Right lobe of liver (tissue), 6 donors: Measurements from ENCODE around the gene CACHD1. TPM values are rescaled to one million over a fixed set of nuclear protein-coding genes. Genes with fewer than 3 reads are reported as not detected.

Experiments used
- ATAC-seq, 4 donors: fragments of 200-7000 bp; cut with Tn5 transposase; one replicate each; pipeline ENCODE4 v1.9.1; 2020; ENCODE audit warnings: mild to moderate bottlenecking in 4 of 4, moderate library complexity in 4 of 4
- DNase-seq, 3 donors: peaks; one replicate each; pipeline ENCODE4 v3.0.0-alpha.2; 2020
- H3K27ac ChIP-seq, 3 donors: fragments of 200-600 bp; one replicate each; pipeline ENCODE4 v1.8.0; 2022
- H3K27me3 ChIP-seq, 2 donors: fragments of 200-600 bp; one replicate each; pipeline ENCODE4 v1.8.0; 2022
- H3K36me3 ChIP-seq, 4 donors: fragments of 200-600 bp; sonication (generic) in 1 of 4; one replicate each; pipeline versions ENCODE4 v1.5.1 to v1.8.0; 2017 to 2022; ENCODE audit warnings: control low read depth in 1 of 4
- H3K4me1 ChIP-seq, 4 donors: fragments of 200-600 bp; sonication (generic) in 1 of 4; one replicate each; pipeline versions ENCODE4 v1.5.1 to v1.8.0; 2017 to 2022; ENCODE audit warnings: control low read depth in 1 of 4
- H3K4me3 ChIP-seq, 3 donors: fragments of 200-600 bp; one replicate each; pipeline ENCODE4 v1.8.0; 2022
- H3K9me3 ChIP-seq, 4 donors: fragments of 200-600 bp; sonication (generic) in 1 of 4; one replicate each; pipeline versions ENCODE4 v1.5.1 to v1.8.0; 2017 to 2022; ENCODE audit warnings: control low read depth in 1 of 4
- POLR2A ChIP-seq: fragments of 450-650 bp; IDR thresholded peaks from one replicate; pipeline ENCODE4 v1.6.1; 2017; ENCODE audit warnings: antibody characterized with exemption, mild to moderate bottlenecking
- WGBS: methylation state at CpG from one replicate; pipeline ENCODE4 v1.1.6; 2018; ENCODE audit warnings: low coverage, low lambda C conversion rate; ENCODE audit not compliant: insufficient coverage; ENCODE audit errors: missing lambda C conversion rate; 5-methylcytosine and 5-hydroxymethylcytosine counted together
- intact Hi-C, 2 donors: fragments of 100-400 bp; cut with DNase I; formaldehyde crosslinking; loops; one replicate each; pipeline versions ENCODE4 v1.11.2 to v1.14.1; 2022
- total RNA-seq, 6 experiments: library from RNA; depleted of rRNA in 2 of 6; stranded (reverse); fragments of >200 nt in 2 of 6; fragmentation: NEBNext Ultra II Directional in 3 of 6; extraction: Animal tissue kit (Norgen Biotek cat#: 25700) in 3 of 6; gene quantifications; one replicate each; pipeline versions ENCODE4 v1.1.0 to v1.2.4, GENCODE V29; 2016 to 2023
- TF ChIP-seq, protein P1 (sequence below), 4 donors: fragments of 200-600 bp in 3 of 4; fragments of 450-650 bp in 1 of 4; IDR thresholded peaks; one replicate each; pipeline versions ENCODE4 v1.5.1 to v1.8.0; 2016 to 2022; ENCODE audit warnings: antibody characterized with exemption in 4 of 4, mild to moderate bottlenecking in 2 of 4
- donor health status: DM: no; HTN: yes; CAD: no.
- donor health status: DM: no; HTN: no; CAD: no.
- donor health status: DM: no; HTN: no; CAD: no.
- donor health status: DM: no; HTN: yes; CAD: no.
- donor health status: DM: no; HTN: yes; CAD: no.

CACHD1 gene
- total RNA-seq, 6 experiments from 2014 or later, result 0.59 to 3.0 (median 1.3) TPM

DNA sequence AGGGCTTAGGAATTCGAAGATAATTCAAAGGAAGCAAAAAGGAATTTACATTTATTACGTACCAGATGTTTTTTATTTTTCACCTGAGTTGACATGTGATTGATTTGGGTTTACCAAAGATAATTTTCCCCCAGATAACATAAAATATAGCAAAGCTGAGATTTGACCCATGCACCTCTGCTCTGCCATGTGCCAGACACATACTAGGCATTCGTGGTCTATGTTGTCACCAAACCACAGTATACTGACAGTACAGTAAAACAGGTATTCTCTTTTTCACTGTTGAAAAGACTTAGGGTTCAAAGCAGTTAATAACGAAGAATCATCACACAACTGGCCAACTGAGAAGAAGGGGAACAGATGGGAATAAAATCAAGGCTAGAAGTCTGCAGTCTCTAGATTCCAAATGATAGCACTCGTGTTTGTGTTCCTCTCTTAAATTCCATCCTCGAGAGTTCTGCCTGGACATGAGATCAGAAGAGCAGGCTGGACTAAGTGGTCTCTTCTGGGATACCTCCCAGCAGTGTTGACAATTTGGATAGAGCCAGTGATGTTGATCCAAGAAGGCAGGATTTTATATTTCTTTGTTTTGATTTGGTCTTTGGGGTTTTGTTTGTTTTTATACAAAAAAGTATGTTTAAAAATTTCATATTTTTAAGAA, 189.7 kb downstream of the CACHD1 start:
- 84% methylated on average over 6 of the region's 6 CpGs for WGBS

DNA sequence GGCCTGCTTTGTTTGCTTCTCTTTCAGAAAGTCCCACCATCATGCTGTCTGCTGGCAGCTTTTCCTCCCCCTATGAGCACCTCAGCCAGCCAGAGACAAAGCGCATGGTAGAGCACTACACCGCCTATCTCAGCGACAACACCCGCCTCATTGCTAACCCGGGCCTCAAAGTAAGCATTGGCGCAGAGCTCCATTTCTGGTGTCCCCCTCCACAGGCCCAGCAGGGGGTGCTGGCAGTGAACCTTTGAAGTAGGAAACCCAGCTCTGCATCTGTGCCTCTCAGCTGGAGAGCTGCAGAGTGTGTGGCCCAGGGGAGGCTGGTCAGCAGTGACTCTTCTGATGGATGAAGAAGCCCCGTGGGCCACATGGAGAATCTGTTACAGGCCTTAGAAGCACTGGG, 193.7 kb downstream of the CACHD1 start:
- H3K36me3 ChIP-seq, result no peaks in the 10 kb centered on the region
- 86% methylated on average over 5 of the region's 7 CpGs for WGBS
- H3K9me3 ChIP-seq, result no peaks in the 10 kb centered on the region
- no peak overlapping the region for H3K4me3 ChIP-seq
- intact Hi-C loops, result no loop called here
- DNase-seq, result no peak
- no peak for ATAC-seq
- H3K27ac ChIP-seq, result no peak overlapping the region
- no peaks in the 10 kb centered on the region for H3K4me1 ChIP-seq
- no peaks in the 10 kb centered on the region for H3K27me3 ChIP-seq
- no peak for TF ChIP-seq POLR2A
- TF ChIP-seq, protein P1, sequence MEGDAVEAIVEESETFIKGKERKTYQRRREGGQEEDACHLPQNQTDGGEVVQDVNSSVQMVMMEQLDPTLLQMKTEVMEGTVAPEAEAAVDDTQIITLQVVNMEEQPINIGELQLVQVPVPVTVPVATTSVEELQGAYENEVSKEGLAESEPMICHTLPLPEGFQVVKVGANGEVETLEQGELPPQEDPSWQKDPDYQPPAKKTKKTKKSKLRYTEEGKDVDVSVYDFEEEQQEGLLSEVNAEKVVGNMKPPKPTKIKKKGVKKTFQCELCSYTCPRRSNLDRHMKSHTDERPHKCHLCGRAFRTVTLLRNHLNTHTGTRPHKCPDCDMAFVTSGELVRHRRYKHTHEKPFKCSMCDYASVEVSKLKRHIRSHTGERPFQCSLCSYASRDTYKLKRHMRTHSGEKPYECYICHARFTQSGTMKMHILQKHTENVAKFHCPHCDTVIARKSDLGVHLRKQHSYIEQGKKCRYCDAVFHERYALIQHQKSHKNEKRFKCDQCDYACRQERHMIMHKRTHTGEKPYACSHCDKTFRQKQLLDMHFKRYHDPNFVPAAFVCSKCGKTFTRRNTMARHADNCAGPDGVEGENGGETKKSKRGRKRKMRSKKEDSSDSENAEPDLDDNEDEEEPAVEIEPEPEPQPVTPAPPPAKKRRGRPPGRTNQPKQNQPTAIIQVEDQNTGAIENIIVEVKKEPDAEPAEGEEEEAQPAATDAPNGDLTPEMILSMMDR (IDR thresholded peaks at IDR 0.05), result peak in 1 of 4 donors; percentile 10

More for the DNA sequence above, 189.7 kb downstream of the CACHD1 start:
- TF ChIP-seq POLR2A, result no peak
- TF ChIP-seq, protein P1 (IDR thresholded peaks at IDR 0.05), result no peak
- Histone ChIP-seq H3K27ac (no peak overlapping the region), H3K9me3 (no peaks in the 10 kb centered on the region), H3K36me3 (no peaks in the 10 kb centered on the region), H3K27me3 (no peaks in the 10 kb centered on the region), H3K4me3 (no peak overlapping the region), H3K4me1 (no peaks in the 10 kb centered on the region)
- intact Hi-C loops, result no loop called here
- no peak for ATAC-seq
- DNase-seq, result no peak

DNA sequence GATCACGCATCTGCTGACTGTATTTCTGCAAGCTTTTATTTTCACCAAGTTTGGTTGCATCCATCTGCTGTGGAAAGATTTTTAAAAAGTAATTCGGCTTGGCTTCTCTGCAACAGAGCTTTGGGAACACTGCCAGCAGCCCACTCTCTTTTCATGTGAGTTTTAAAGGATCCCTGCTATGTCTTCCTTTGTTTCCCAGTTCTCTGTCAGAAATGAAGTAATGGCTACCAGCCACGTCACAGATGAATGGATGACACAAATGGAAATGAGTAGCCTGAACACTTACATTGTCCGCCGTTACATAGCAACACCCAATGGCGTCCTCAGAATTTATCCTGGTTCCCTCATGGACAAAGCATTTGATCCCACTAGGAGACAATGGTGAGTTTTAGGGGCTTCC, 194.4 kb downstream of the CACHD1 start:
- DNase-seq (no peak), ATAC-seq (no peak)
- H3K27ac ChIP-seq, result no peak overlapping the region
- 91% methylated on average over 6 of the region's 6 CpGs for WGBS
- no peaks in the 10 kb centered on the region for H3K27me3 ChIP-seq
- no peaks in the 10 kb centered on the region for H3K4me1 ChIP-seq
- intact Hi-C loops, result no loop called here
- H3K4me3 ChIP-seq, result no peak overlapping the region
- TF ChIP-seq POLR2A, result no peak
- TF ChIP-seq, protein P1 (IDR thresholded peaks at IDR 0.05), result no peak
- no peaks in the 10 kb centered on the region for H3K36me3 ChIP-seq
- H3K9me3 ChIP-seq, result no peaks in the 10 kb centered on the region

DNA sequence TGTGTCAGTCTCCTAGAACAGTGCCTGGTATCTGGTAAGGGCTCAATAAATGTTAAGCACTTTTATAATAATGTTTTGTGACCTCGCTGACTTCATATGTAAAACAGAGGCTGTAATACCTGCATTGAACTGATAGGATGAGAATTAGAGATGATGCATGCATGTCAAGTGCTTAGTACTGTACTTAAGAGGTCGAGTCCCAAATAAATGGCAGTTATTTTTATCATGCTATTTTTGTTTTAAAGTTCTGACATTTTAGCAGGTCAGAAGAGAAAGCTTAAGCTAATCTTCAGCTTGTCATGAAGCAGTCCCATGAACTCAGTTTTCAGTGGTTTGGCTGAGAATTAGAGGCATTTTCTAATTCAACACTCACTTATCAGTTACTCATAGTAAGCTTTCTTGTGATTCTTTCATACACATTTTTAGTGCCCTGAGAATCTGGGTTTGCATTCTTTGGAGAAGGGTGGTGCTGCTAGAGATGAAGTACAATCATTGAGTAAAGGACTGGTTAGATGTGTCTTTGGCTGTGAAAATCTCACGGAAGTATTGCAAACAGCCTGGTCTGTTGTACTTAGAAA, 199.3 kb downstream of the CACHD1 start:
- intact Hi-C loops, result no loop called here
- no peaks in the 10 kb centered on the region for H3K36me3 ChIP-seq
- 71% methylated on average over 3 of the region's 3 CpGs for WGBS
- no peaks in the 10 kb centered on the region for H3K4me1 ChIP-seq
- ATAC-seq, result no peak
- H3K9me3 ChIP-seq, result no peaks in the 10 kb centered on the region
- no peaks in the 10 kb centered on the region for H3K27me3 ChIP-seq
- DNase-seq, result no peak
- TF ChIP-seq POLR2A, result no peak
- H3K27ac ChIP-seq, result no peak overlapping the region
- no peak overlapping the region for H3K4me3 ChIP-seq

DNA sequence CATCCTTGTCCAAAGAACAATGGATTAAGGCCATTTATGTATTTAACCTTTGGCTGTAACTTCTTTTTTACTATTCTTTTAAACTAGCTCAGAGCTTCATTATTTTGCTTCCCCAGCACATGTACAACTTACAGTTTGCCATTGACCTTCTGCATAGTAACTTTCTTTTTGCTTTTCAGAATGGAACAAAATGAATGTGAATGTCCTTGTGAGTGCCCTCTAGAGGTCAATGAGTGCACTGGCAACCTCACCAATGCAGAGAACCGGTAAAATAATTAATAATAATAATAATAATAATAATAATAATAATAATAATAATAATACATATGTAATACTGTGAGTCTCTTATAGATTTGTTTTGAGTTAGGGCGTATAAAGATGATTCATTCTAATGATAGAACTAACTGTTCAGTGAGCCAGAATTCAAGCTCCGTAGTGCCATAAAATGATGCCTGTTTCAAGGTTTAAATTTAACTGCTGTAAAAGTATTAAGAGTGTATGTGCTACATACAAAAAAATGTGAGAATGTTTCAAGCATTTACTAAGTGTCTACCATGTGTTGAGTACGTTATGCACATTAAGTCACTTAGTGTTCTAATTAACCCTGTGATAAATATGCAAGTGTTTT, 205.9 kb downstream of the CACHD1 start:
- no peaks in the 10 kb centered on the region for H3K4me1 ChIP-seq
- ATAC-seq, result peak; percentile 53 to 67 (median 62)
- DNase-seq, result no peak
- no peak overlapping the region for H3K4me3 ChIP-seq
- H3K27me3 ChIP-seq, result no peaks in the 10 kb centered on the region
- no peak for TF ChIP-seq POLR2A
- TF ChIP-seq, protein P1 (IDR thresholded peaks at IDR 0.05), result peak; percentile 37 to 76 (median 74)
- WGBS, result 53% methylated on average over 4 of the region's 4 CpGs
- intact Hi-C loops, result loop anchor here in 1 of 2 donors (10.0 kb wide), 1 partner anchor 301 kb away; no protein-coding TSS in a partner anchor
- no peaks in the 10 kb centered on the region for H3K9me3 ChIP-seq
- H3K36me3 ChIP-seq, result no peaks in the 10 kb centered on the region
- no peak overlapping the region for H3K27ac ChIP-seq
